HG02973 (cell line): Measurements from ENCODE around the gene USP24.
"Not testable (repeated sequence)": the region's sequence is repeated elsewhere in the genome, so short reads cannot be mapped to it uniquely, and the experiment has no call there.

Experiments used
- ATAC-seq: cut with Tn5 transposase; IDR thresholded peaks from one replicate; pipeline ENCODE4 v1.9.1; 2021; ENCODE audit warnings: moderate library complexity; ENCODE audit not compliant: unreplicated experiment

USP24 gene

GRCh38 chr1:55043011-55043410 lies 172.2 kb downstream of the USP24 start:
- no peak for ATAC-seq

- no peak for ATAC-seq
Measured at GRCh38 chr1:55041613-55042012, 173.6 kb downstream of the USP24 start.

GRCh38 chr1:55040933-55041494 lies 174.2 kb downstream of the USP24 start:
- ATAC-seq, result no peak

DNA sequence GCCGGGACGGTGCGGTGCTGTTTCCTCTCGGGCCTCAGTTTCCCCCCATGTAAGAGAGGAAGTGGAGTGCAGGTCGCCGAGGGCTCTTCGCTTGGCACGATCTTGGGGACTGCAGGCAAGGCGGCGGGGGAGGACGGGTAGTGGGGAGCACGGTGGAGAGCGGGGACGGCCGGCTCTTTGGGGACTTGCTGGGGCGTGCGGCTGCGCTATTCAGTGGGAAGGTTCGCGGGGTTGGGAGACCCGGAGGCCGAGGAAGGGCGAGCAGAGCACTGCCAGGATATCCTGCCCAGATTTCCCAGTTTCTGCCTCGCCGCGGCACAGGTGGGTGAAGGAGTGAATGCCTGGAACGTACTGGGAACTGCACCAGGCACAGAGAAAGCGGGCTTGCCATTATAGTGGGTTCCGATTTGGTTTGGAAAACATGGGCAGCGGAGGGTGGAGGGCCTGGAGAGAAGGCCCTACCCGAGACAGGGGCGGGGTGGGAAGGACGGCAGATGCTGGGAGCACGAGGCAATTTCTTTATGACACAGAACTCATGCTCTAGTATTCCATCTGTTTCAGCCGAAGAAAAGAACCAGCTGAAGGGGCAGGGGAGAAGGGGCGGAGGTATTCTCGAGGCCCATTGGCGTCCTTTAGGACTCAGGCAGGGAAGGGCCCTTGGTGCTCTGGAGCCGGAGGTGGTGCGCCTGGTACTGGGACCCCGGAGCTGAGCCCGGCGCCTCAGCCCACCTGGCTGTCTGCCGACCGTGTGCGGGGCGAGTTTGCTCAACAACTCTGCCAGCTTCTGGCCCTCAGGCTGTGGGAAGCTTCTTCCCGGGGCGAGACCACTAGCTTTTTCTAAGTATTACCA lies 174.9 kb downstream of the USP24 start:
- ATAC-seq, result no peak

DNA sequence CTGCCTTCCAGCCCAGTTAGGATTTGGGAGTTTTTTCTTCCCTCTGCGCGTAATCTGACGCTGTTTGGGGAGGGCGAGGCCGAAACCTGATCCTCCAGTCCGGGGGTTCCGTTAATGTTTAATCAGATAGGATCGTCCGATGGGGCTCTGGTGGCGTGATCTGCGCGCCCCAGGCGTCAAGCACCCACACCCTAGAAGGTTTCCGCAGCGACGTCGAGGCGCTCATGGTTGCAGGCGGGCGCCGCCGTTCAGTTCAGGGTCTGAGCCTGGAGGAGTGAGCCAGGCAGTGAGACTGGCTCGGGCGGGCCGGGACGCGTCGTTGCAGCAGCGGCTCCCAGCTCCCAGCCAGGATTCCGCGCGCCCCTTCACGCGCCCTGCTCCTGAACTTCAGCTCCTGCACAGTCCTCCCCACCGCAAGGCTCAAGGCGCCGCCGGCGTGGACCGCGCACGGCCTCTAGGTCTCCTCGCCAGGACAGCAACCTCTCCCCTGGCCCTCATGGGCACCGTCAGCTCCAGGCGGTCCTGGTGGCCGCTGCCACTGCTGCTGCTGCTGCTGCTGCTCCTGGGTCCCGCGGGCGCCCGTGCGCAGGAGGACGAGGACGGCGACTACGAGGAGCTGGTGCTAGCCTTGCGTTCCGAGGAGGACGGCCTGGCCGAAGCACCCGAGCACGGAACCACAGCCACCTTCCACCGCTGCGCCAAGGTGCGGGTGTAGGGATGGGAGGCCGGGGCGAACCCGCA lies 175.7 kb downstream of the USP24 start, which contains the start of gene PCSK9:
TSS of gene PCSK9 (plus strand) at position 207 of the 741 bp plus-strand sequence. CDS start at position 497, 290 bp downstream.
- ATAC-seq, result no peak

DNA sequence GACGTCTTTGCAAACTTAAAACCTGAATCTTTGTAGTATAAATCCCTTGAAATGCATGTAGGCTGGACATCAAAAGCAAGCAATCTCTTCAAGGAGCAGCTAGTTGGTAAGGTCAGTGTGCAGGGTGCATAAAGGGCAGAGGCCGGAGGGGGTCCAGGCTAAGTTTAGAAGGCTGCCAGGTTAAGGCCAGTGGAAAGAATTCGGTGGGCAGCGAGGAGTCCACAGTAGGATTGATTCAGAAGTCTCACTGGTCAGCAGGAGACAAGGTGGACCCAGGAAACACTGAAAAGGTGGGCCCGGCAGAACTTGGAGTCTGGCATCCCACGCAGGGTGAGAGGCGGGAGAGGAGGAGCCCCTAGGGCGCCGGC lies 176.2 kb downstream of the USP24 start:
- no peak for ATAC-seq

DNA sequence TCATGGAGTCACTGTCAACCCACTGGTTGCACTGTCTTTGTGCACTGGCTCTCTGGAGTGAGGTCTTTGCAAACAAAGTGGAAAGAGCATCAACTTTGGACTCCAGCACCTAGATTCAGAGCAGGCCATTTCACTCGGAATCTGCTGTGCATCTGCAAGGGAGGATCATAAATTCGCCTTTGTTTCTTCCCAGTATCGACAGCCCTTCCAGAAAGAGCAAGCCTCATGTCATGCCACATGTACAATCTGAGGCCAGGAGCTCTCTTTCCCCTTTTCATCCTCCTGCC lies 176.7 kb downstream of the USP24 start:
- no peak for ATAC-seq

DNA sequence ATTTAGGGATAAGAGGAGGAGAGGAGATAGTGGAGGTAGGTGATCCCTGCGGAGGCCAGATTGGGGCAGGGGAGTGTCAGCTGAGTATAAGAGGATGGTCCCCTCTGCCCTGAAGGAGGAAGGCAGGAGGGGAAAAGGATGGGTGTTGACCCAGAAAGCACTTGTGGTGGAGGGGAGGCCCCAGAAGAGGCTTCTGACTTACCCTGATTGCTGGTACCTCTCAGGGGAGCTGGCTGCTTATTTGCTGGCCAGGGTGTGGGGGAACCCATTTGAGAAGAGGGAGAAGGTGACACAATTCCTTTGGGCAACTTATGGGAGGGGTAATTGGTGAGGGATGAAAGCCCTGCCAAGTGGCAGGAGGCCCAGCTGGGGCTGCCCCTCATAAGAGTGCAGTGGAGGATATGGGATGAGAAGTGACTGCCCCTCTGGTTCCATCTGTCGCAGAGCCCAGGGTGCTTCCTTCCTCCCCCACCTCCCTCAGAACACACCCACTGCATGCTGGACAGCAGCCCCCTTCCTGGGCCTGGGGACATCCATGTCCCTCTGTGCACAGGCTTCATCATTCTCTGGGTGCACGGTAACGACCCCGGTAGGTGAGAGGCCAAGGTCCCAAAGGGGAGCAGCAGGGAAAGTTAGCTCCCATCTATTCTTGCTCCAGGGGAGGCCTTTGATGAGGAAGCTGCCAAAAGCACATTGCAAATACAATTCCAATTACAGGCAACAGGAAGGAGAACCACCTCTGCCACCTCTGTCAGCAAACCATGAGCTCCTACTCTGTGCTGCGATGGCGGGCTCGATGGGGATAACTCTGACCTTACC lies 177.2 kb downstream of the USP24 start:
- ATAC-seq, result no peak

- no peak for ATAC-seq
Measured at GRCh38 chr1:55035904-55036303, 179.3 kb downstream of the USP24 start.

GRCh38 chr1:55034476-55035133 lies 180.6 kb downstream of the USP24 start:
- ATAC-seq, result no peak

DNA sequence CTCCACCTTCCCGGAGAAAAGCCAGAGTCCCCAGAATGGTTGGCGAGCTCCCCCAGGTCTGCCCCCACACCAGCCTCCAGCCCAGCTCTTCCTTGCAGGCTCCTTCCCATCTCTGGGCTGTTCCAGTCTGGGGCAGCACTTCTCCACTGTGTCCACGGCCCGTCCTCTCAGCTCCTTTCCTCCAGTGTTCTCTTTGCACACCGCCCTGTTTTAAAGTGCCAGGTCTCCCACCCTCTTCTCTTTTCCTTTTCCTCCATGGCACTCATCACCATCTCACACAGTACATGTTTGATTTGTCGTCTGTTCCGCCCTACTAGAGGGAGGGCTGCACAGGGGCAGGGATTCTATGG lies 181.9 kb downstream of the USP24 start:
- no peak for ATAC-seq

DNA sequence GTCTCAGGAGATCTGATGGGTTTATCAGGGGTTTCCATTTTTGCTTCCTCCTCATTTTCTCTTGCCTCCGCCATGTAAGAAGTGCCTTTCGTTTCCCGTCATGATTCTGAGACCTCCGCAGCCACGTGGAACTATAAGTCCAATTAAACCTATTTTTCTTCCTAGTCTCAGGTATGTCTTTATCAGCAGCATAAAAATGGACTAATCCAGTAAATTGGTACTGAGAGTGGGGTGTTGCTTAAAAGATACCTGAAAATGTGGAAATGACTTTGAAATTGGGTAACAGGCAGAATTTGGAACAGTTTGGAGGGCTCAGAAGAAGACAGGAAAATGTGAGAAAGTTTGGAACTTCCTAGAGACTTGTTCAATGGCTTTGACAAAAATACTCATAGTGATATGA lies 184.1 kb downstream of the USP24 start:
- ATAC-seq, result not testable (repeated sequence)

GRCh38 chr1:55026682-55027081 lies 188.5 kb downstream of the USP24 start:
- ATAC-seq, result not testable (repeated sequence)

DNA sequence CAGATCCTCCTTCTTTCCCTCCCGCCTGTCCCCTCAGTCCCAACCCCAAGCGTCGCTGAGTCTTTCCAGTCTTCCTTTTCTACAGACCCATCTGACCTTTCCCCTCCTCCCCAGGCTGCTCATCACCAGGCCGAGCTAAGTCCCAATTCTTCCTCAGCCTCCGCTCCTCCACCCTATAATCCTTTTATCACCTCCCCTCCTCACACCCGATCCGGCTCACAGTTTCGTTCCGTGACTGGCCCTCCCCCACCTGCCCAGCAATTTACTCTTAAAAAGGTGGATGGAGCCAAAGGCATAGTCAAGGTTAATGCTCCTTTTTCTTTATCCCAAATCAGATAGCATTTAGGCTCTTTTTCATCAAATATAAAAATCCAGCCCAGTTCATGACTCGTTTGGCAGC lies 191.0 kb downstream of the USP24 start:
- not testable (repeated sequence) for ATAC-seq

DNA sequence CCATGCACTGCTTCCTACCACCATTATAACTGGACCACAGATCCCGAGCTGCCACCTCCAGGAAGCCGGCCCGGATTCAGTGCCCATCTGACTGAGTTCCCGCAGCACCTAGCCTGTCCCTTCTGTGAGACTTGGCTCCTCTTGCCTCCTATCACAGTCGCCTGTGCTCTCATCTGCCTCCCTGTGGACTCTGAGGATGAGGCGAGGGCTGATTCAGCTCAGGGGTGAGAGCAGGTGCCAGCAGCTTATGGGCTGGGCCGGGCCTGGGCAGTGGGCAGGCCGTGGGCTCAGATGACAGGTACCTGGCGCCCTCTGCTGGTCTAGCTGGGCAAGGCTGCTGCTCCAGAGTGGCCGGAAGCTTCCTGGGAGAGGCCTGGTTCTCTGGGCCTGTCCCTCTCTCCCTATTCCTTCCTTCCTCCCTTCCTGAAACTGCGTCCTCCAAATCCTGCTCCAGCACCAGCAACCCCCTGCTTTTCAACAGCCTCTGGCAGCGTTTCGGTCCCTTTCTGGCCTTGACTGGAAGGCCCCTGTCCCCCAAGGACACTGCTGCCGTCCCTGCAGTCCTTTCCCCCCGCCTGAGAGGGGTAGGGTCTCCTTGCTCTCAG lies 193.1 kb downstream of the USP24 start:
- ATAC-seq, result no peak

- ATAC-seq, result no peak
Measured at GRCh38 chr1:55018395-55018794, 196.8 kb downstream of the USP24 start.
